NCI-H1105 treated with DMSO at 0.1 percent for 48 hours (cell line): ENCODE measurements around the gene RHOV.
"Not testable (repeated sequence)": the region's sequence is repeated elsewhere in the genome, so short reads cannot be mapped to it uniquely, and the experiment has no call there.

ENCODE experiments used
- DNase-seq: peaks from one replicate; lab custom pipeline; 2025; lab: John Stamatoyannopoulos, UW

The RHOV gene

DNA sequence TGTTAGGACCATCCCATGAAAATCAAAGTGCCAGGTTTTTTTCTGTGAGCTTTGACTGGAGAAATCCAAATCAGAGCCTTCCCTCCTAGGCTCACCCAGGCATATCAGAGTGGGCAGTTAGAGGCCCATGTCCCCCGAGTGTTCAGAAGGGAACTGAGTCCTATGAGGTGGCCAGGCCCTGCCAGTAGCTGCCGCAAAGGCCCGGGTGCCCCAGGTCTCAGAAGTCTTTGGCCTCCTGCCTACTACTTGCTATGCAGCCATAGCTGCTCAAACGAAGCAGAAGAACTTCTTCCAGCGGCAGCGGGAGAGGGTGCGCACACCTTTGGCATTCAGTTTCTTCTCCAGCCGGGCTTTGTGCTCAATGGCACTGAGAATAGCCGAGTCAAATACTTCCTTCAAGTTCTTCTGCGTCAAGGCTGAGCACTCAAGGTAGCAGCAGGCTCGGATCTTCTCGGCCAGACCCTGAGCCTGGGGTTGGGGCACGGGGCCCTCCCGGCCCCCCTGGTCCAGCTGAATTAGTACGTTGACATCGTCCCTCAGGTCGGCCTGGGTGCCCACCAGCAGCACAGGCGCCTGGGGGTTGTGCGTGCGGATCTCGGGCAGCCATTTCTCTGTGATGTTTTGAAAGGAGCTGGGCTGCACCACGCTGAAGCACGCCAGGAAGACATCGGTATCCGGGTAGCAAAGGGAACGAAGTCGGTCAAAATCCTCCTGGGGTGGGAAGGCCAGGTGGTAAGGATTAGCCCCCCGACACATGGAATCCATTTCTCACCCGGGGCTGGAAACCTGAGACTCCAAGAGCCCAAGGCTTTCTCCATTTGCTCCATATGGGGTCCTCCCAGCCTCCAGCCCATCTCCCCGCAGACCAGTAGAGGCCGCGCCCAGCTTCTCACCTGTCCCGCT, 992 bp downstream of the RHOV start:
- no peak for DNase-seq

GRCh38 chr15:40871749-40872617, 2.1 kb downstream of the RHOV start:
- DNase-seq, result no peak

DNA sequence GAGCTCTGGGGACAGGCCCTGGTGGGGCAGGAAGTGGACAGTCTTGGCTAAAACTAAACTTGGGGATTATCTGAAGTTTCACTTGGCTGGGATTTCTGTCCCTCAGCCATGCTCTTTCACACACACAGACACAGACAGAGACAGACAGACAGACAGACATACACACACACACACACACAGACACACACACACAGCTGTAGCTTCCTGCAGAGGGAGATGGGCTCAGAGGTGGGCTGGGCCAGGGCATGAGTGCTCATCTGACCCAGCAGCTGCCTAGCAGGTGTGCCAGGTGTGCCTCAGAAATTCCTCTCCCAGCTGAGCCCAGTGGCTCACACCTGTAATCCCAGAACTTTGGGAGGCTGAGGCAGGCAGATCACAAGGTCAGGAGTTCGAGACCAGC, 3.3 kb downstream of the RHOV start:
- DNase-seq, result no peak

- no peak for DNase-seq
These were observed 4.3 kb downstream of the RHOV start for GRCh38 chr15:40869686-40870085.

DNA sequence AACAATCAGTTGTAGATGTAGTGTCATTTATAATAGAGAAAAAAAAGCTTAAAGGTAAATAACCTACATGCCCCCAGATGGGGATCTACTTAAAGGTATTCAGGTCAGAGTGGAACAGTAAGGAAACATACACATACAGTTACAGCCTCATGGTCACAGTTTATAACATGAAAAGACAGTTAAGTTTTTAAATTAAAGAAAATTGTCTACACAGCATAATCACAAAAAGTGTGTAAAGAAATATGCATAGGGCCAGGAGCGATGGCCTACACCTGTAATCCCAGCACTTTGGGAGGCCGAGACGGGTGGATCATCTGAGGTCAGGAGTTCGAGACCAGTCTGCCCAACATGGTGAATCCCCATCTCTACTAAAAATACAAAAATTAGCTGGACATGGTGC, 6.8 kb downstream of the RHOV start:
- DNase-seq, result no peak

- DNase-seq, result no peak
These were observed 10.3 kb downstream of the RHOV start for GRCh38 chr15:40863660-40864270.

DNA sequence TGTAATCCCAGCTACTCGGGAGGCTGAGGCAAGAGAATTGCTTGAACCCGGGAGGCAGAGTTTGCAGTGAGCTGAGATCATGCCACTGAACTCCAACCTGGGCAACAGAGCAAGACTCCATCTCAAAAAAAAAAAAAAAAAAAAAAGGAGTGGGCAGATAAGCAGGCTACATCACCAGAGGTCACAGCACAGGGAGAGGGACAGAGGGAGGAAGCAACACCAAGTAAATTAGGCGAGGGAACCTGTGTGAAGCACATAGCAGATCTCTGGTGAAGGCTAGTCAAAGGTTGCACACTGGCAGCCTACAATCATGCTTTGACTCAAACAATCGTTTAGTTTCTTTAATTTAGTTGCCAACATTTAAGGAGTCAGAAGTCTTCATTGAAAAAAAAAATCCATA, 12.9 kb downstream of the RHOV start:
- not testable (repeated sequence) for DNase-seq

DNA sequence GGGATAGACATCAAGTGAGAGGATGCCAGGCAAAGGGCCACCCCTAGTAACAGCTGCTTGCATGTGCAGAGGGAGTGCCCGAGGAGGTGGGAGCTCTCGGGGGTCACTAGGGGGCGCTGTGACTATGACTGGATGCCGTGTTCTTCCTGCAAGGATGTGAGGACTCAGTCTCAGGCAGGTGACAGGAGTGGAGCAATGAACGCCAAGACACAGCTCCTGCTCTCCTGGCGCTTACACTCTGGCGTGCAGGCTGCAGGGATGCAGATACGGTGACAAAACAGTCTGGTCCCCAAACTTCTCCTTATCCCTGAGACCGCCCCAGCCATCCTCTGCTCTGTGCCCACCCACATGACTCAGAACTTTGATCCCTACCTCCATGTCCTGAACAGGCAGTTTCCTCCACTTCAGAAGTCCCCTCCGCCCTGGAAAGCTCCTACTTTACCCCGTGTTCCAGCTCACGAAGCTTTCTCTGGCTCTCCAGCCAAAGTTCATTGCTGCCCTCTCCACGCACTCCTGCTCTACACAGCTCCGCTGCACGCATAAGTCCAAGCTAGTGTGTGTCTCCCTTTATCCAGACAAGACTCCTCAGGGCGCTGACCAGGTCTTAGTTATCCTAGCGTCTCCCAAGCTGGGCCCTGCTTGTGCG, 14.7 kb downstream of the RHOV start:
- DNase-seq, result peak; percentile 18

- DNase-seq, result no peak
These were observed 15.3 kb downstream of the RHOV start for GRCh38 chr15:40858706-40859105.

DNA sequence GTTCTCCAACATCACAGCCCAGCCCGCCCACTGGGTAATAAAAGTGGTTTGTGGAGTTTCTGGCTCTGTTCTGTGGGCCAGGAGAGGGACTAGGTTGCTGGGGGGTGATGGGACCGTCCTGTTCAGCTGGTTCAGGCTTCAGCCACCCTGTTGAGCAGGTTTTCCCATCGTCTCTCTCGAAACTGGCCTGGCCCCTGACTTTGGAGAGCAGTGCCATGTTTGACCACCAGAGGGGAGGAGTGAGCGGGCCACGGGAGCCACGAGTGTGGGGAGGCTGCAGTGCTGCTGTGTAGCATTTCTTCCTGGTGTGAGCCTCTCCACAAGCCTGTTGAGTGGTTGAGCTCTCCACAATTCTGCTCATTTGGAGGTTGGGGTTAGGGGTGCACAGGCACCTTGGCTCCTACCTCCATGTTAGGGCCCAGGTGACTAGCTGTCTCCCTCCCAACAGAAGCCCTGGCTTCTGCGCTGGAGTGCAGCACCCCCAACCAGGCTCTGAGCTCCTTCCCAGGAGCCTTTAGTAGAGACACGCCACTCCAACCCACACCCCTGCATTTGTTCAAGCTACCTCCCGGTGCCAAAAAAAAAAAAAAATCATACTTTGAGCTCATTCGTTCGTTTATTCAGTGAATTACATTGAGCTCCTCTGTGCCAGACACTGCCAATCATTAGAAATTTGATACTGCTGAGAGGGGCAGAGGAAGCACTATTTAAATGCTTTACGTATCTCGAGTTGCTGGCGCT, 16.3 kb downstream of the RHOV start:
- peak; percentile 75 for DNase-seq

DNA sequence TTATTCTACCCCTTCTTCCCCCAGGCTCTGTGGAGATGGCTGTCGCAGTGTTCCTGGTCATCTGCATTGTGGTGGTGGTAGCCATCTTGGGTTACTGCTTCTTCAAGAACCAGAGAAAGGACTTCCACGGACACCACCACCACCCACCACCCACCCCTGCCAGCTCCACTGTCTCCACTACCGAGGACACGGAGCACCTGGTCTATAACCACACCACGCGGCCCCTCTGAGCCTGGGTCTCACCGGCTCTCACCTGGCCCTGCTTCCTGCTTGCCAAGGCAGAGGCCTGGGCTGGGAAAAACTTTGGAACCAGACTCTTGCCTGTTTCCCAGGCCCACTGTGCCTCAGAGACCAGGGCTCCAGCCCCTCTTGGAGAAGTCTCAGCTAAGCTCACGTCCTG, 17.3 kb downstream of the RHOV start:
- no peak for DNase-seq

- DNase-seq, result no peak
These were observed 18.3 kb downstream of the RHOV start for GRCh38 chr15:40855706-40856234.

DNA sequence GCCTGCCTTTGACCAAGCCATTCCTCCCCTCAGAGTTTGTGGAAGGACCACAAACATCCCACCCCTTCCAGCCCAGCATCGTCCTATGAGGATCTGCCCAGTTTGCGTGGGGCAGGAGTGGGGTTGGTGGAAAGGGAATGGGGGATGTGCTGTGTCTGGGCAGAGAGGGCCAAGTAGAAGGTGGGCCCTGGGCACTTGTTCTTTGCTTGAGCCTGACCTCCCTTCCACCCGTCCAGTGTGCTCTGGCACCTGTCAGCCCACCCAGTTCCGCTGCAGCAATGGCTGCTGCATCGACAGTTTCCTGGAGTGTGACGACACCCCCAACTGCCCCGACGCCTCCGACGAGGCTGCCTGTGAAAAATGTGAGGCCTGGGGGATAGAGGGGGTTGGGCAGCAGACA, 19.9 kb downstream of the RHOV start:
- DNase-seq, result no peak

DNA sequence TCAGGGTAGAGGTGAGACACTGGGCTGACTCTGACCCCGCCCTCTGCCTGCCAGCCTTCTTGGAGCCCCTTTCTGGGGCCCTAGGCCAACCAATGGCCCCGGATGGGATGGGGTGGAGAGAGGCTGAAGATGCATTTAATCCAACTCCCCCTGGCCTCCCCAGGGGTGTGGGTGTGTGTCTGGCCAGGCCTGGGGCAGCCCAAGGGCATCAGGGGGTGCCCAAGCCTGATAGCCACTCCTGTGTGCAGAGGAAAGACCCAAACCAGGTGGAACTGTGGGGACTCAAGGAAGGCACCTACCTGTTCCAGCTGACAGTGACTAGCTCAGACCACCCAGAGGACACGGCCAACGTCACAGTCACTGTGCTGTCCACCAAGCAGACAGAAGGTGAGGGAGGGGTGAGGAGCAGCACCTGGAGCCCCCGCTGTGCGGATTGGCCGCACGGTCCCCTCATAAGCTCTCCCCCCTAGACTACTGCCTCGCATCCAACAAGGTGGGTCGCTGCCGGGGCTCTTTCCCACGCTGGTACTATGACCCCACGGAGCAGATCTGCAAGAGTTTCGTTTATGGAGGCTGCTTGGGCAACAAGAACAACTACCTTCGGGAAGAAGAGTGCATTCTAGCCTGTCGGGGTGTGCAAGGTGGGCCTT, 20.7 kb downstream of the RHOV start:
- no peak for DNase-seq

- DNase-seq, result no peak
These were observed 21.5 kb downstream of the RHOV start for GRCh38 chr15:40852529-40852928.

GRCh38 chr15:40850576-40851112, 23.4 kb downstream of the RHOV start:
- DNase-seq, result no peak

GRCh38 chr15:40847223-40847961, 26.6 kb downstream of the RHOV start:
- DNase-seq, result peak; percentile 30

DNA sequence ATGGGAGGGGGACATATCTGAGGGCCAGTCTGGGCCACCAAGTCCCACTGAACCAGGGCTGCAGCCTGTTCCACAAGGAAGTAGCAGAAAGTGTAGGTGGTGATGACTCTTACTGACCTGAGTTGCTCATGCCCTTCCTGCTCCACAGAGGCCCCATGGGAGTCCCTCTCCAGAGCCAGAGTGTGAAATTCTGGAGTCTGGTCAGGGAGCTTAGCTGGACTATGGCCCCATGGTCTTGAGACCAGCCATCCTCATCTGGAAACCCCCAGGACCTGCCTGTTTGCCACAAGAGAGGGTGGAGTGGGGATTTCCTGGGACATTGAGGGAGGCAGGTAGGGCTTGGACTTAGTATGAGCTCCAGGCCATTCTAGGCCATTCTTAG, 27.2 kb downstream of the RHOV start:
- no peak for DNase-seq

GRCh38 chr15:40845511-40846284, 28.3 kb downstream of the RHOV start:
- DNase-seq, result no peak
